ENCODE measurements around the gene WDR46. TPM values are rescaled to one million over a fixed set of nuclear protein-coding genes. Genes with fewer than 3 reads are reported as not detected.

The WDR46 gene
- total RNA-seq, 1 donor from 2014 or later, result 117 TPM

DNA sequence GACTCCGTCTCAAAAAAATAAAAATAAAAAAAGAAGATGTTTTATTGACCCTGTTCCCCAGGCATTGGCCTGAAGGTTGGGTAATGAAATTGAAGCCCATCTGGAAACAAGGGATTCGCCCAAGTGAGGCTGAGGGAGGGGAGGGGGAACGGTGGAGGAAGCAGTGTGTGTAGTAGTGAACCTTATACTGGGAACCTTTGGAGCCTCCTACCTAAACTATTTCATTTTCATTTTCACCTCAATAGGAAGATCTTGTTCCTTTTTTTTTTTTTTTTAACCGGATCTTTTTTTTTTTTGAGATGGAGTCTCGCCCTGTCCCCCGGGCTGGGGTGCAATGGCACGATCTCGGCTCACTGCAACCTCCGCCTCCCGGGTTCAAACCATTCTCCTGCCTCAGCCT lies 41.7 kb upstream of the WDR46 start:
- TF ChIP-seq, protein P1, sequence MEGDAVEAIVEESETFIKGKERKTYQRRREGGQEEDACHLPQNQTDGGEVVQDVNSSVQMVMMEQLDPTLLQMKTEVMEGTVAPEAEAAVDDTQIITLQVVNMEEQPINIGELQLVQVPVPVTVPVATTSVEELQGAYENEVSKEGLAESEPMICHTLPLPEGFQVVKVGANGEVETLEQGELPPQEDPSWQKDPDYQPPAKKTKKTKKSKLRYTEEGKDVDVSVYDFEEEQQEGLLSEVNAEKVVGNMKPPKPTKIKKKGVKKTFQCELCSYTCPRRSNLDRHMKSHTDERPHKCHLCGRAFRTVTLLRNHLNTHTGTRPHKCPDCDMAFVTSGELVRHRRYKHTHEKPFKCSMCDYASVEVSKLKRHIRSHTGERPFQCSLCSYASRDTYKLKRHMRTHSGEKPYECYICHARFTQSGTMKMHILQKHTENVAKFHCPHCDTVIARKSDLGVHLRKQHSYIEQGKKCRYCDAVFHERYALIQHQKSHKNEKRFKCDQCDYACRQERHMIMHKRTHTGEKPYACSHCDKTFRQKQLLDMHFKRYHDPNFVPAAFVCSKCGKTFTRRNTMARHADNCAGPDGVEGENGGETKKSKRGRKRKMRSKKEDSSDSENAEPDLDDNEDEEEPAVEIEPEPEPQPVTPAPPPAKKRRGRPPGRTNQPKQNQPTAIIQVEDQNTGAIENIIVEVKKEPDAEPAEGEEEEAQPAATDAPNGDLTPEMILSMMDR (IDR thresholded peaks at IDR 0.05), result no peak
- ATAC-seq (ENCODE audit: low read depth) (peak; percentile 50), DNase-seq (no peak)
- Mint-ChIP-seq H3K4me1 (peaks cover 53% of the 10 kb centered on the region), H3K36me3 (ENCODE audit: low read depth) (no peaks in the 10 kb centered on the region), H3K9me3 (no peaks in the 10 kb centered on the region), H3K27me3 (no peaks in the 10 kb centered on the region), H3K27ac (peak overlapping the region; percentile 71), H3K4me3 (no peak overlapping the region)
- intact Hi-C loops (cut with micrococcal nuclease), result no loop called here
- CTCF ChIA-PET, result no interaction called here
- POLR2A ChIA-PET, result interaction anchor here (2.9 kb wide), 1 partner anchor 13 kb away, joined by 12 read pairs; the partner anchor contains the start of gene ZBTB22

DNA sequence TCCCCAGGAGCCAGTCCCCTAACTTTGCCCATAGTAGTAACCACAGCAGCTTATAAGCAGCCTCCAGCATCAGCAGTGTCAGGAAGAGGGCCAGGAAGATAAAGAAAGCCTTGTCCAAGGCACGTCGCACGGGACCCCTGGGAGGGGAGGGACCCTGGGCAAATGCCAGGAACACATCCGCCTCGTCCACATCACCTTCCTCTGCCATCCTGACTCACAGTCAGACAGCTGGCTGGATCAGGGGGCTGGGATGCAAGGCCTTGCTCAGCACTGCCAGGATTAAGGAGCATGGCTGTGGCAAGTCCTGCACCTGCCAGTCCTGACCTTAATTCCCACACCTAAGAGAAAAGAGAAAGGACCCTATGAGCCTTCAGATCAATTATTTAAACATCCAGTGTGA lies 40.0 kb upstream of the WDR46 start:
- no peaks in the 10 kb centered on the region for H3K36me3 Mint-ChIP-seq (ENCODE audit: low read depth)
- H3K4me3 Mint-ChIP-seq, result no peak overlapping the region
- no peaks in the 10 kb centered on the region for H3K9me3 Mint-ChIP-seq
- peak overlapping the region; percentile 57 for H3K27ac Mint-ChIP-seq
- no peaks in the 10 kb centered on the region for H3K27me3 Mint-ChIP-seq
- intact Hi-C loops (cut with micrococcal nuclease), result no loop called here
- ATAC-seq (ENCODE audit: low read depth) (no peak), DNase-seq (no peak)
- peaks cover 49% of the 10 kb centered on the region for H3K4me1 Mint-ChIP-seq
- ChIA-PET CTCF (no interaction called here), POLR2A (interaction anchor here (0.6 to 1.1 kb wide), 3 partner anchors 11 to 52 kb away, joined by 4 to 23 read pairs (median 5); partner anchors contain the start of gene B3GALT4)
- TF ChIP-seq, protein P1 (IDR thresholded peaks at IDR 0.05), result no peak

DNA sequence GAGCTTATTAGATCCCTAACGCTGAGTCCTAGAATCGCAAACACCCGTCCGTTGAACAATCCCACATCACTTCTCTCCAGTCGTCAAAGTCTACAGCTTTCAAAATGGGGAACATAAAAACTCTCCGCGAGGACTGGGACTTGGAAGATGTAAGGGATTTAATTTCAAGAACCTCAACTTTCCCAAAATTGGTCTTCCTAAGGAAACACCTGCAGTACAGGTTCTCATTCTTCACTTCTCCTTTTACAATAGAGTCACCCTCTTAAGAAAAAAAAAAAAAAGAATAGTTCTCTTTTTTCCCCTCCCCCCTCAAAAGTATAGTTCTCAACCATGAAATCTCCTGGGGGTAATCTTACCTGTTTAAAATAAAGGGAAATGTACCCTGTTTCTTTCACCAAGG lies 35.1 kb upstream of the WDR46 start:
- Mint-ChIP-seq H3K27me3 (no peaks in the 10 kb centered on the region), H3K4me1 (peaks cover 58% of the 10 kb centered on the region), H3K4me3 (peak overlapping the region; percentile 95), H3K9me3 (no peaks in the 10 kb centered on the region), H3K36me3 (ENCODE audit: low read depth) (peaks cover 42% of the 10 kb centered on the region), H3K27ac (peak overlapping the region; percentile 93)
- TF ChIP-seq, protein P1 (IDR thresholded peaks at IDR 0.05), result no peak
- intact Hi-C loops (cut with micrococcal nuclease), result no loop called here
- ChIA-PET POLR2A (interaction anchor here (0.6 to 1.3 kb wide), 8 partner anchors 56 to 900 kb away, joined by 3 to 9 read pairs (median 4); partner anchors contain the start of gene PSMB9), CTCF (interaction anchor here (1.0 to 1.5 kb wide), 2 partner anchors 12 to 25 kb away, joined by 4 to 5 read pairs; partner anchors contain the start of gene RGL2)
- DNase-seq (no peak), ATAC-seq (ENCODE audit: low read depth) (peak; percentile 18)

DNA sequence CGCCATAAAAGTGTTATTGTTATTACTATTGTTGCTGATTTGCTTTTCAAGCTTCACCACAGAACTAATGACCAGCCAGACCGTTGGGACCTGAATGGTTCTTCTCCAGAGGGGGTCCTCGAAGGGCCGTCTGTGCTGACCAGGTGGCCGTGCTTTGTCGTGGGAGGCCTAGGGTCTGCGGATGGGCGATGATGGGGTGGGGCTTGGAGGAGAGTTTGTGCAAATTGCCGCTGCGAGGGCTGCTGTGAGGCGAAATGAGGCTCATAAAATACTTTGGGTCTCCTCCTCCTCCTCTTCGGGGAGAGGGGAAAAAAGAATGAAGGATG lies 34.5 kb upstream of the WDR46 start:
- Mint-ChIP-seq H3K27me3 (no peaks in the 10 kb centered on the region), H3K9me3 (no peaks in the 10 kb centered on the region), H3K4me3 (peak overlapping the region; percentile 95), H3K36me3 (ENCODE audit: low read depth) (peaks cover 47% of the 10 kb centered on the region), H3K27ac (peak overlapping the region; percentile 93), H3K4me1 (peaks cover 61% of the 10 kb centered on the region)
- ChIA-PET CTCF (interaction anchor here (1.5 kb wide), 1 partner anchor 24 kb away, joined by 5 read pairs; the partner anchor contains the start of gene RGL2), POLR2A (interaction anchor here (0.6 to 1.3 kb wide), 8 partner anchors 57 to 1742 kb away, joined by 3 to 9 read pairs (median 4); partner anchors contain the start of genes LTB and PSMB9)
- peak; percentile 38 for DNase-seq
- intact Hi-C loops (cut with micrococcal nuclease), result loop anchor here (1.0 kb wide), 7 partner anchors 9 to 248 kb away; partner anchors contain the start of genes PFDN6, RXRB, SLC39A7 and TAPBP
- ATAC-seq (ENCODE audit: low read depth), result no peak
- TF ChIP-seq, protein P1 (IDR thresholded peaks at IDR 0.05), result no peak

DNA sequence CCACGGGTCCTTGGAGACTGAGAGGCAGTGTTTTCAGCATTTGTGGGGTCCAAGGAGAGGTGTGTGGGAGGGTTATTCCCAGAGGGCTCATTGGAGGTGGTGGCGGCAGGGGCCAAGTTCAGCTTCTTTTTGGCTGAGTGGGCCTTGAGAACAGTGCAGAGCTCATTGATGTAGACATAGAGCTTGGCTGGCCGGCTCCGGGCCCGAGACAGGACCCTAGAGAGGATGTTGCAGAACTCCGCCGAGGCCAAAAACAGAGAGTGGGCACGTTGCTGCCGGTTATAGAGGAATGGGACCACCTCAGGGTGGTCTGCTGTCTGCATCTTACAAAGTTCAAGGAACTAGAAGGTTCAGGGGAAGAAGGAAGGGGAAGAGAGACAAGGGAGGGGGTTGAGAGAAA lies 32.2 kb upstream of the WDR46 start:
- Mint-ChIP-seq H3K4me1 (peaks cover 81% of the 10 kb centered on the region), H3K9me3 (no peaks in the 10 kb centered on the region), H3K27ac (peak overlapping the region; percentile 71), H3K4me3 (peak overlapping the region; percentile 95), H3K36me3 (ENCODE audit: low read depth) (peaks cover 59% of the 10 kb centered on the region), H3K27me3 (no peaks in the 10 kb centered on the region)
- ChIA-PET CTCF (no interaction called here), POLR2A (interaction anchor here (0.8 to 1.4 kb wide), 3 partner anchors 8 to 113 kb away, joined by 3 to 5 read pairs (median 3); partner anchors contain the start of genes RING1, RPS18 and VPS52)
- DNase-seq (no peak), ATAC-seq (ENCODE audit: low read depth) (no peak)
- intact Hi-C loops (cut with micrococcal nuclease), result no loop called here
- TF ChIP-seq, protein P1 (IDR thresholded peaks at IDR 0.05), result no peak
